Bronchial epithelial cell (primary cell): Measurements from ENCODE around the gene UMODL1. TPM values are rescaled to one million over a fixed set of nuclear protein-coding genes. Genes with fewer than 3 reads are reported as not detected.

Experiments used
- DNase-seq: peaks from one replicate; pipeline ENCODE4 v3.0.0-alpha.2; 2010; ENCODE audit warnings: low read depth
- FAIRE-seq: peaks from 2 replicates; lab custom pipeline; 2011; peaks lifted over from hg19 to GRCh38; lab: Jason Lieb, UNC
- H3K27me3 ChIP-seq: 2 replicates; pipeline ENCODE4 v1.5.1; 2011; ENCODE audit warnings: low read length; ENCODE audit not compliant: control insufficient read depth, insufficient read depth
- H3K36me3 ChIP-seq: 2 replicates; pipeline ENCODE4 v1.5.1; 2011; ENCODE audit warnings: low read length; ENCODE audit not compliant: control insufficient read depth, insufficient read depth
- H3K4me3 ChIP-seq: 2 replicates; pipeline ENCODE4 v1.5.1; 2011; ENCODE audit warnings: mild to moderate bottlenecking, low read depth, low read length, control low read depth
- CTCF ChIP-seq: IDR thresholded peaks from 2 replicates; pipeline ENCODE4 v1.5.1; 2011; ENCODE audit warnings: mild to moderate bottlenecking, moderate library complexity, low read length, control low read depth, inconsistent platforms; ENCODE audit not compliant: insufficient read depth, severe bottlenecking
- total RNA-seq: library from RNA; depleted of rRNA; stranded (reverse); fragments of >200 nt; gene quantifications from 2 replicates; pipeline ENCODE4 v1.2.1, GENCODE V29; 2014

UMODL1 gene
- total RNA-seq, 1 donor from 2014 or later, result not detected

- Histone ChIP-seq H3K4me3 (no peak overlapping the region), H3K36me3 (no peaks in the 10 kb centered on the region), H3K27me3 (peaks cover 22% of the 10 kb centered on the region)
- DNase-seq (no peak), FAIRE-seq (peak; percentile 95)
- TF ChIP-seq CTCF, result no peak
Measured at GRCh38 chr21:42123219-42123908, 52.2 kb downstream of the UMODL1 start.

- no peak for DNase-seq
- TF ChIP-seq CTCF, result no peak
- Histone ChIP-seq H3K4me3 (no peak overlapping the region), H3K27me3 (peaks cover 18% of the 10 kb centered on the region), H3K36me3 (no peaks in the 10 kb centered on the region)
- FAIRE-seq, result no peak
Measured at GRCh38 chr21:42124081-42124480, 53.0 kb downstream of the UMODL1 start.

GRCh38 chr21:42124826-42125570 lies 53.9 kb downstream of the UMODL1 start:
- Histone ChIP-seq H3K36me3 (no peaks in the 10 kb centered on the region), H3K27me3 (peaks cover 18% of the 10 kb centered on the region), H3K4me3 (no peak overlapping the region)
- no peak for DNase-seq
- FAIRE-seq, result no peak
- TF ChIP-seq CTCF, result no peak

GRCh38 chr21:42125571-42126544 lies 54.7 kb downstream of the UMODL1 start:
- TF ChIP-seq CTCF, result peak; percentile 39
- peak; percentile 35 for DNase-seq
- H3K27me3 ChIP-seq, result peaks cover 18% of the 10 kb centered on the region
- H3K4me3 ChIP-seq, result no peak overlapping the region
- FAIRE-seq, result no peak
- no peaks in the 10 kb centered on the region for H3K36me3 ChIP-seq

- Histone ChIP-seq H3K4me3 (no peak overlapping the region), H3K36me3 (no peaks in the 10 kb centered on the region), H3K27me3 (peaks cover 15% of the 10 kb centered on the region)
- no peak for DNase-seq
- no peak for FAIRE-seq
- no peak for TF ChIP-seq CTCF
Measured at GRCh38 chr21:42127164-42128150, 56.3 kb downstream of the UMODL1 start.
